ENCODE results near the gene CLEC1B.

DNA sequence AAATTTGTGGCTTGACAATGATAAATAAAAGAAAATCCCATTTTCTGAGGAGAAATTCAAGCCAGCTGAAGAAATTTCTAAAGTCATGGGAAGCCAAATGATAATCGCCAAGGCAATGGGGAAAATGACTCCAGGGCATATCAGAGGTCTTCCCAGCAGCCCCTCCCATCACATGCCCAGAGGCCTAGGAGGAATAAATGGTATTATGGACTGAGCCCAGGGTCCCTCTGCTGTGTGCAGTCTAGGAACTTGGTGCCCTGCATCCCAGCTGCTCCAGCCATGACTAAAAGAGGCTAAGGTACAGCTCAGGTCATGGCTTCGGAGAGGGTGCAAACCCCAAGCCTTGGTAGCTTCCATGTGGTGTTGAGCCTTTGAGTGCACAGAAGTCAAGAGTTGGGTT is 23.3 kb downstream of the CLEC1B start:
- TF ChIP-seq, protein P1, sequence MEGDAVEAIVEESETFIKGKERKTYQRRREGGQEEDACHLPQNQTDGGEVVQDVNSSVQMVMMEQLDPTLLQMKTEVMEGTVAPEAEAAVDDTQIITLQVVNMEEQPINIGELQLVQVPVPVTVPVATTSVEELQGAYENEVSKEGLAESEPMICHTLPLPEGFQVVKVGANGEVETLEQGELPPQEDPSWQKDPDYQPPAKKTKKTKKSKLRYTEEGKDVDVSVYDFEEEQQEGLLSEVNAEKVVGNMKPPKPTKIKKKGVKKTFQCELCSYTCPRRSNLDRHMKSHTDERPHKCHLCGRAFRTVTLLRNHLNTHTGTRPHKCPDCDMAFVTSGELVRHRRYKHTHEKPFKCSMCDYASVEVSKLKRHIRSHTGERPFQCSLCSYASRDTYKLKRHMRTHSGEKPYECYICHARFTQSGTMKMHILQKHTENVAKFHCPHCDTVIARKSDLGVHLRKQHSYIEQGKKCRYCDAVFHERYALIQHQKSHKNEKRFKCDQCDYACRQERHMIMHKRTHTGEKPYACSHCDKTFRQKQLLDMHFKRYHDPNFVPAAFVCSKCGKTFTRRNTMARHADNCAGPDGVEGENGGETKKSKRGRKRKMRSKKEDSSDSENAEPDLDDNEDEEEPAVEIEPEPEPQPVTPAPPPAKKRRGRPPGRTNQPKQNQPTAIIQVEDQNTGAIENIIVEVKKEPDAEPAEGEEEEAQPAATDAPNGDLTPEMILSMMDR (IDR thresholded peaks at IDR 0.05) = no peak
- no peak for TF ChIP-seq POLR2A (IDR thresholded peaks at IDR 0.05)
